ENCODE data around the gene IFT25. TPM values are rescaled to one million over a fixed set of nuclear protein-coding genes. Genes with fewer than 3 reads are reported as not detected.

IFT25 gene
- total and polyA plus RNA-seq, 2 donors (not counting 1 experiment from before 2014, with no cell fraction given) = 18.2 to 45.7 TPM

- CTCF ChIA-PET = interaction anchor here (0.6 to 11.4 kb wide), 12 partner anchors 8 to 525 kb away, joined by 3 to 180 read pairs (median 5); partner anchors contain the start of gene YIPF1
Measured at GRCh38 chr1:53948291-53948690, 2.8 kb upstream of the IFT25 start.

More at GRCh38 chr1:53948291-53948690, 2.8 kb upstream of the IFT25 start:
- ATAC-seq (ENCODE audit: low read depth) = no peak
- Histone ChIP-seq H3K9ac (ENCODE audit: low read length) (no peak overlapping the region), H3K4me2 (replicated peaks; ENCODE audit: low read depth, low read length, poor library complexity, severe bottlenecking) (no peak overlapping the region), H4K20me1 (ENCODE audit: control insufficient read depth, insufficient read depth, low read length, poor library complexity, severe bottlenecking) (no peaks in the 10 kb centered on the region), H3K36me3 (replicated peaks in 1 of 2; ENCODE audit: control extremely low read depth in 1 of 2, control insufficient read depth in 1 of 2, extremely low read depth in 1 of 2, insufficient read depth in 2 of 2, low read length in 1 of 2) (peaks cover 4 to 13% of the 10 kb centered on the region in 2 experiments), H3K4me3 (ENCODE audit: control extremely low read depth in 1 of 5, extremely low read depth in 1 of 5, insufficient read depth in 1 of 5, low read depth in 2 of 5, low read length in 4 of 5) (no peak overlapping the region), H2AFZ (ENCODE audit: insufficient read depth, low read depth, low read length, poor library complexity, severe bottlenecking) (no peak overlapping the region), H3K79me2 (ENCODE audit: control insufficient read depth, insufficient read depth, low read length) (peaks cover 18% of the 10 kb centered on the region), H3K4me1 (ENCODE audit: control insufficient read depth in 2 of 2, insufficient read depth in 2 of 2, low read length in 2 of 2) (peaks cover 16 to 20% of the 10 kb centered on the region in 2 donors), H3K27me3 (replicated peaks in 1 of 4; ENCODE audit: control extremely low read depth in 1 of 4, control insufficient read depth in 3 of 4, insufficient read depth in 4 of 4, low read length in 3 of 4) (no peaks in the 10 kb centered on the region), H3K9me3 (ENCODE audit: control extremely low read depth in 1 of 3, control insufficient read depth in 2 of 3, insufficient read depth in 1 of 3, low read length in 2 of 3) (no peaks in the 10 kb centered on the region), H3K27ac (ENCODE audit: low read length in 2 of 2) (no peak overlapping the region)
- Mint-ChIP-seq H3K27ac (no peak overlapping the region), H3K4me1 (peaks cover 29% of the 10 kb centered on the region), H3K9me3 (ENCODE audit: insufficient read depth) (no peaks in the 10 kb centered on the region), H3K27me3 (no peaks in the 10 kb centered on the region), H3K4me3 (no peak overlapping the region)
- WGBS (ENCODE audit: insufficient coverage) = no CpG with 5 or more reads among the region's 5 CpGs
- intact Hi-C loops (cut with micrococcal nuclease) = loop anchor here (5.0 to 10.0 kb wide), 2 partner anchors 854 to 1583 kb away; partner anchors contain the start of genes CC2D1B and TTC22
- TF ChIP-seq CTCF (IDR thresholded peaks at IDR 0.05) (no peak), EZH2 (IDR thresholded peaks at IDR 0.05; ENCODE audit: borderline replicate concordance, insufficient read depth, low read depth, low read length, poor library complexity, severe bottlenecking) (no peak)
- POLR2A ChIA-PET = interaction anchor here (1.1 kb wide), 1 partner anchor 59 kb away, joined by 3 read pairs; the partner anchor contains the start of gene YIPF1
- DNase-seq = no peak
